ENCODE data around the gene UQCRC1.
A peak's percentile ranks its signal among the peaks of the same experiment; 100 is the strongest.

UQCRC1 gene

DNA sequence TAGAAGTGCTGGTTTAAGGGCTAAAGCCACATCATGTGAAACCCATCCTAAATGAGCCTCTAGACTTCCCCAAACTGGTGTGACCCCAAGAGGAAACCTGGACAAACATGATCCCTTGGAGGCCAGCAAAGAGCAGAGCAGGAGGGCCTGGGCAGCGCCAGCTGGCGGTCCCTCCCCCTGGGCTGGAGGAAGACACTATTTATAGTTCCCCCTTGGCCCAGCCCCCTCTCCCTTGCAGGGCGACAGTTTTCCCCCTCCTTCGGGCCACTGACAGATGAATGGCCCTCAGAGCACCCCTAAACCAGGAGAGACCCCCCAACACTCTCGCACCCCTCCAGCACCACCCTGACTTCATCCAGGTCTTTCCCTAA lies 48.8 kb downstream of the UQCRC1 start:
- H3K4me3 ChIP-seq (replicated peaks; ENCODE audit: low read depth, low read length): no peak overlapping the region
- DNase-seq (ENCODE audit: extremely low read depth, low read depth): no peak
- TF ChIP-seq CTCF (IDR thresholded peaks at IDR 0.05; ENCODE audit: low read depth, low read length, missing control alignments): no peak

GRCh38 chr3:48558493-48559134 lies 50.8 kb downstream of the UQCRC1 start:
- no peak overlapping the region for H3K4me3 ChIP-seq (replicated peaks; ENCODE audit: low read depth, low read length)
- DNase-seq (ENCODE audit: extremely low read depth, low read depth): no peak
- TF ChIP-seq CTCF (IDR thresholded peaks at IDR 0.05; ENCODE audit: low read depth, low read length, missing control alignments): no peak

DNA sequence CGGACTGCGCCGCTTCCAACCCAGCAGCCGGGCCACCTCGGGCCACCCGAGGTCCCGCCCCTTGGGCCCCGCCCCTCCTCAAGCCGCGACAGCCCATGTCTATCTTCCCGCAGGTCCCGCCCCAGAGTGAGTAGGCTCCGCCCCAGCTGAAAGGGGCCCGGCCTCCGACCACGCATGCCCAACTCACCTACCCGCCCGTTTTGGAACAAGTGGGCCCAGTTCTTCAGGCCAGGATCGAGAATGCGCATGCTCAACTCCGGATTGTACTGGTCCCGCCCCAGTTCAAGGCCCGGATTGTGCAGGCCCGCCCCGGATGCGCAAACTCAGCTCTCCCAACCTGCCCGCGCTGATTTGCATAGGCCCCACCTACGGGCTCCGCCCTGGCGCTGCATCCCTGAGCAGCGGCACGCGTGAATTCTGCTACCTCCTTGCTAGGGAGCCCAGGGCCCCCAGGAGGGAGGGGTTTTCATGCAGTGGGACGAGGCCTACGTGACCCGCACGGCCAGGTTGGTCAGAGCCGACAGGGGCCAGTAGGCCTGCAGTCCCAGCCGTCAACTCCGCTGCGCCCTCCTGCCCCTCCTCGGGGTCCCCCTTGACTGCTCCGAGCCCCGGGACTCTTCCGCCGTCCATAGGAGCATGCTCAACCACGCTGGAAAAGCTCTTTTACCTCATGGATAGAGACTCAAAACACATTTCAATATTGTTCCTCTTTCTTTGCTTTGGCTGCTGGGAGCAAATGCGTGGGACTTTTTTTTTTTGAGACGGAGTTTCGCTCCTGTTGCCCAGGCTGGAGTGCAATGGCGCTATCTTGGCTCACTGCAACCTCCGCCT lies 52.4 kb downstream of the UQCRC1 start, which contains the start of gene PFKFB4:
Gene PFKFB4 (minus strand): TSS at position 8 of the 831 bp plus-strand sequence. CDS start 26 bp downstream, outside the sequence.
- peak; percentile 98 for DNase-seq (ENCODE audit: extremely low read depth, low read depth)
- H3K4me3 ChIP-seq (replicated peaks; ENCODE audit: low read depth, low read length): peak within 1 kb of the TSS; percentile 47
- TF ChIP-seq CTCF (IDR thresholded peaks at IDR 0.05; ENCODE audit: low read depth, low read length, missing control alignments): no peak

GRCh38 chr3:48555949-48556795 lies 53.3 kb downstream of the UQCRC1 start:
- TF ChIP-seq CTCF (IDR thresholded peaks at IDR 0.05; ENCODE audit: low read depth, low read length, missing control alignments): no peak
- peak overlapping the region; percentile 47 for H3K4me3 ChIP-seq (replicated peaks; ENCODE audit: low read depth, low read length)
- no peak for DNase-seq (ENCODE audit: extremely low read depth, low read depth)

DNA sequence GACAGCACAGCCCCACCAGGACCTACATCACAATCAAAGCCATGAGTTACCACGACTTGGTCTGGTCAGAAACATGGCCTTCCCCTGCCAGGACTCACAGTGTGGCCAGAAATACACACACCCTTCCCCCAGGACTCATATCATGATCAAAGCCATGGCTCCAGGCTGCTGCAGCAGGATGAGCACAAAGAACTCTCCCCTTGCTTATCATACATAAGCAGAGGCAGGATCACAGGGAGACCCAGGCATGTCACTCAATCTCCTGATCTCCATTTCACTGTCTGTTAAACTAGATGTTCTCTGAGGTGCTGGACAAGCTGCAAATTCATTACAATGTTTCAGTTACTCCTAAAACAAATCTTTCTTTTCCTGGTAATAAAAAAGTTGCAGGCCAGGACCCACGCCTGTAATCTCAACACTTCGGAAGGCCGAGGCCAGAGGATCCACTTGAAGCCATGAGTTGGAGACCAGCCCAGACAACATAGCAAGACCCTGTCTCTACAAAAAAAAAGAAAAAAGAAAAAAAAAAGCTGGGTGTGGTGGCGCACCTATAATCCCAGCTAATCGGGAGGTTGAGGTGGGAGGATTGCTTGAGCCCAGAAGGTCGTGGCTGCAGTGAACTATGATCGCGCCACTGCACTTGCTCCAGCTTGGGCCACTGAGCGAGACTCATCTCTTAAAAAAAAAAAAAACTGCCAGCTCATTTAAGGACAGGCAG lies 54.1 kb downstream of the UQCRC1 start:
- no peak for TF ChIP-seq CTCF (IDR thresholded peaks at IDR 0.05; ENCODE audit: low read depth, low read length, missing control alignments)
- no peak overlapping the region for H3K4me3 ChIP-seq (replicated peaks; ENCODE audit: low read depth, low read length)
- DNase-seq (ENCODE audit: extremely low read depth, low read depth): no peak
